HUDEP-2 (cell line): ENCODE measurements around the gene TIMM21.

ENCODE experiments used
- DNase-seq, 76 experiments: peaks; one replicate each; lab custom pipeline; 2025; ENCODE audit not compliant: unreplicated experiment in 76 of 76; lab: John Stamatoyannopoulos, UW

TIMM21 gene

GRCh38 chr18:74147779-74148542, at the start of gene TIMM21, which contains the start of gene FBXO15:
Gene TIMM21 (plus strand): TSS chr18:74148523. CDS start chr18:74148809, 286 bp downstream.
Gene FBXO15 (minus strand): TSS chr18:74147834. CDS start chr18:74147785, 49 bp downstream.
- peak; percentile 52 to 99 (median 97) for DNase-seq

GRCh38 chr18:74108460-74108859, 39.9 kb upstream of the TIMM21 start:
- DNase-seq: no peak

- DNase-seq: no peak
Measured at GRCh38 chr18:74110149-74110548, 38.2 kb upstream of the TIMM21 start.

GRCh38 chr18:74110976-74111375, 37.3 kb upstream of the TIMM21 start:
- no peak for DNase-seq

- no peak for DNase-seq
Measured at GRCh38 chr18:74113711-74114110, 34.6 kb upstream of the TIMM21 start.

GRCh38 chr18:74114116-74114515, 34.2 kb upstream of the TIMM21 start:
- DNase-seq: no peak

- no peak for DNase-seq
Measured at GRCh38 chr18:74115046-74115445, 33.3 kb upstream of the TIMM21 start.

GRCh38 chr18:74116633-74117554, 31.4 kb upstream of the TIMM21 start:
- DNase-seq: peak in 8 of 76 experiments; percentile 4 to 44 (median 13)

- DNase-seq: no peak
Measured at GRCh38 chr18:74123200-74123599, 25.1 kb upstream of the TIMM21 start.

GRCh38 chr18:74124642-74125041, 23.7 kb upstream of the TIMM21 start:
- no peak for DNase-seq

GRCh38 chr18:74126684-74127655, 21.4 kb upstream of the TIMM21 start:
- no peak for DNase-seq

GRCh38 chr18:74128159-74128558, 20.2 kb upstream of the TIMM21 start:
- DNase-seq: no peak

GRCh38 chr18:74131124-74131523, 17.2 kb upstream of the TIMM21 start:
- DNase-seq: no peak

- DNase-seq: no peak
Measured at GRCh38 chr18:74132201-74132600, 16.1 kb upstream of the TIMM21 start.

GRCh38 chr18:74137920-74138538, 10.3 kb upstream of the TIMM21 start:
- DNase-seq: no peak

- DNase-seq: no peak
Measured at GRCh38 chr18:74139411-74139810, 8.9 kb upstream of the TIMM21 start.

GRCh38 chr18:74139888-74140287, 8.4 kb upstream of the TIMM21 start:
- peak in 1 of 76 experiments; percentile 5 for DNase-seq

- no peak for DNase-seq
Measured at GRCh38 chr18:74140582-74140981, 7.7 kb upstream of the TIMM21 start.

- no peak for DNase-seq
Measured at GRCh38 chr18:74141667-74142066, 6.7 kb upstream of the TIMM21 start.

- no peak for DNase-seq
Measured at GRCh38 chr18:74142252-74142651, 6.1 kb upstream of the TIMM21 start.
